ENCODE measurements around the gene LMF1.

Gene LMF1

GRCh38 chr16:855471-855870 is 115.3 kb downstream of the LMF1 start:
- Histone ChIP-seq H3K4me1 (ENCODE audit: insufficient read depth, poor library complexity, severe bottlenecking) (no peaks in the 10 kb centered on the region), H3K27me3 (ENCODE audit: insufficient read depth, poor library complexity, severe bottlenecking) (no peaks in the 10 kb centered on the region), H3K4me3 (ENCODE audit: severe bottlenecking) (no peak overlapping the region), H3K27ac (ENCODE audit: poor library complexity, severe bottlenecking) (no peak overlapping the region), H3K9me3 (ENCODE audit: severe bottlenecking) (peaks cover 5% of the 10 kb centered on the region), H3K36me3 (ENCODE audit: low read depth) (no peaks in the 10 kb centered on the region)
- ATAC-seq (ENCODE audit: low read depth): no peak
- TF ChIP-seq CTCF (IDR thresholded peaks at IDR 0.05; ENCODE audit: poor library complexity, severe bottlenecking): no peak
- DNase-seq (ENCODE audit: low spot score): no peak

- Histone ChIP-seq H3K4me1 (ENCODE audit: insufficient read depth, poor library complexity, severe bottlenecking) (no peaks in the 10 kb centered on the region), H3K4me3 (ENCODE audit: severe bottlenecking) (no peak overlapping the region), H3K27ac (ENCODE audit: poor library complexity, severe bottlenecking) (no peak overlapping the region), H3K36me3 (ENCODE audit: low read depth) (no peaks in the 10 kb centered on the region), H3K9me3 (ENCODE audit: severe bottlenecking) (peaks cover 5% of the 10 kb centered on the region), H3K27me3 (ENCODE audit: insufficient read depth, poor library complexity, severe bottlenecking) (no peaks in the 10 kb centered on the region)
- ATAC-seq (ENCODE audit: low read depth): no peak
- no peak for DNase-seq (ENCODE audit: low spot score)
- no peak for TF ChIP-seq CTCF (IDR thresholded peaks at IDR 0.05; ENCODE audit: poor library complexity, severe bottlenecking)
These were observed 115.9 kb downstream of the LMF1 start for GRCh38 chr16:854808-855410.

- Histone ChIP-seq H3K9me3 (ENCODE audit: severe bottlenecking) (peaks cover 5% of the 10 kb centered on the region), H3K4me3 (ENCODE audit: severe bottlenecking) (no peak overlapping the region), H3K36me3 (ENCODE audit: low read depth) (no peaks in the 10 kb centered on the region), H3K4me1 (ENCODE audit: insufficient read depth, poor library complexity, severe bottlenecking) (no peaks in the 10 kb centered on the region), H3K27me3 (ENCODE audit: insufficient read depth, poor library complexity, severe bottlenecking) (no peaks in the 10 kb centered on the region), H3K27ac (ENCODE audit: poor library complexity, severe bottlenecking) (no peak overlapping the region)
- DNase-seq (ENCODE audit: low spot score) (no peak), ATAC-seq (ENCODE audit: low read depth) (no peak)
- TF ChIP-seq CTCF (IDR thresholded peaks at IDR 0.05; ENCODE audit: poor library complexity, severe bottlenecking): no peak
These were observed 116.6 kb downstream of the LMF1 start for GRCh38 chr16:853981-854807.

- no peak for TF ChIP-seq CTCF (IDR thresholded peaks at IDR 0.05; ENCODE audit: poor library complexity, severe bottlenecking)
- Histone ChIP-seq H3K4me1 (ENCODE audit: insufficient read depth, poor library complexity, severe bottlenecking) (no peaks in the 10 kb centered on the region), H3K4me3 (ENCODE audit: severe bottlenecking) (no peak overlapping the region), H3K27me3 (ENCODE audit: insufficient read depth, poor library complexity, severe bottlenecking) (no peaks in the 10 kb centered on the region), H3K27ac (ENCODE audit: poor library complexity, severe bottlenecking) (no peak overlapping the region), H3K9me3 (ENCODE audit: severe bottlenecking) (peaks cover 5% of the 10 kb centered on the region), H3K36me3 (ENCODE audit: low read depth) (no peaks in the 10 kb centered on the region)
- DNase-seq (ENCODE audit: low spot score) (no peak), ATAC-seq (ENCODE audit: low read depth) (no peak)
These were observed 117.5 kb downstream of the LMF1 start for GRCh38 chr16:853306-853705.

Data from RWPE2 (cell line).